Endodermal cell (in vitro differentiated cells): ENCODE data around the gene ALOX5. TPM values are rescaled to one million over a fixed set of nuclear protein-coding genes. Genes with fewer than 3 reads are reported as not detected.

ENCODE experiments used
- DNase-seq: peaks from one replicate; pipeline ENCODE4 v3.0.0-alpha.2; 2017
- H3K27ac ChIP-seq: 2 replicates; pipeline ENCODE4 v1.5.1; 2013; ENCODE audit warnings: mild to moderate bottlenecking, low read depth, low read length, moderate library complexity
- H3K27me3 ChIP-seq: 2 replicates; pipeline ENCODE4 v1.6.1; 2013; ENCODE audit warnings: mild to moderate bottlenecking, low read length, moderate library complexity; ENCODE audit not compliant: insufficient read depth, control insufficient read depth, poor library complexity, severe bottlenecking
- H3K36me3 ChIP-seq: 2 replicates; pipeline ENCODE4 v1.7.0; 2013; ENCODE audit warnings: mild to moderate bottlenecking, low read length, moderate library complexity; ENCODE audit not compliant: control insufficient read depth, insufficient read depth
- H3K4me1 ChIP-seq: one replicate; pipeline ENCODE4 v1.7.0; 2013; ENCODE audit warnings: low read length; ENCODE audit not compliant: control insufficient read depth, insufficient read depth
- H3K4me3 ChIP-seq: 2 replicates; pipeline ENCODE4 v1.5.1; 2013; ENCODE audit warnings: mild to moderate bottlenecking, low read length, moderate library complexity
- H3K9ac ChIP-seq: 2 replicates; pipeline ENCODE4 v1.6.1; 2013; ENCODE audit warnings: mild to moderate bottlenecking, low read length, moderate library complexity; ENCODE audit not compliant: poor library complexity, severe bottlenecking; ENCODE audit errors: extremely low read depth
- H3K9me3 ChIP-seq: 2 replicates; pipeline ENCODE4 v1.6.1; 2013; ENCODE audit warnings: mild to moderate bottlenecking, low read length, moderate library complexity; ENCODE audit not compliant: control insufficient read depth
- H3K27ac Mint-ChIP-seq: 2 replicates; pipeline ENCODE4 v1.8.0; 2020; ENCODE audit warnings: mixed read lengths
- H3K27me3 Mint-ChIP-seq: 2 replicates; pipeline ENCODE4 v1.8.0; 2021; ENCODE audit warnings: mild to moderate bottlenecking, mixed read lengths; ENCODE audit not compliant: insufficient read depth
- H3K36me3 Mint-ChIP-seq: 2 replicates; pipeline ENCODE4 v1.8.0; 2020; ENCODE audit warnings: low read depth, mixed read lengths
- H3K4me1 Mint-ChIP-seq: 2 replicates; pipeline ENCODE4 v1.8.0; 2020; ENCODE audit warnings: mixed read lengths
- H3K4me3 Mint-ChIP-seq: 2 replicates; pipeline ENCODE4 v1.8.0; 2020; ENCODE audit warnings: mild to moderate bottlenecking, moderate library complexity, mixed read lengths
- H3K9me3 Mint-ChIP-seq: 2 replicates; pipeline ENCODE4 v1.8.0; 2020; ENCODE audit warnings: mild to moderate bottlenecking, mixed read lengths
- CTCF ChIP-seq: fragments of 200-600 bp; sonication (generic); conservative IDR thresholded peaks from 2 replicates; pipeline ENCODE4 v1.5.0; 2021; ENCODE audit warnings: antibody characterized with exemption, mild to moderate bottlenecking
- WGBS, 2 experiments: methylation state at CpG; one replicate each; pipeline versions ENCODE4 v1.1.5 to v1.1.7; 2013; ENCODE audit warnings: missing lambda C conversion rate in 2 of 2, mixed read lengths in 1 of 2; ENCODE audit not compliant: insufficient coverage in 1 of 2, insufficient read length in 1 of 2; 5-methylcytosine and 5-hydroxymethylcytosine counted together
- total RNA-seq, 2 donors: library from RNA; stranded (reverse); fragmentation: NEBNext Ultra II Directional in 1 of 2; extraction: Animal tissue kit (Norgen Biotek cat#: 25700) in 1 of 2; gene quantifications; 2 replicates in 1 of 2; 3 replicates in 1 of 2; pipeline ENCODE4 v1.2.1, GENCODE V29; 2021

ALOX5 gene
- total RNA-seq, 2 donors from 2014 or later: 0.31 to 1.1 TPM

DNA sequence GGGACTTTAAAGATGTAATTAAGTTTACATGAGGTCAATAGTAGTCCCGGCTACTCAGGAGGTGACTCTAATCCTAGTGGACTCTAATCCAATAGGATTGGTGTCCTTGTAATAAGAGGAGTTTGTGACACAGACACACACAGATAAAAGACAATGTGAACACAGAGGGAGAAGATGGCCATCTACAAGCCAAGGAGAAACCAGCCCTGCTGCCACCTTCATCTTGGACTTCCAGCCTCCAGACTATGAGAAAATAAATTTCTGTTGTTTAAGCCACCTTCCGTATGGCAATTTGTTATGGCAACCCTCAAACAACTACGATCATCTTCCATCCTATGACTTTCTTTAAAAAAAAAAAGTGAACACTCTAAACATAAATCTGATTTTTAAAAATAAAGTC, 116.3 kb downstream of the ALOX5 start:
- Mint-ChIP-seq H3K27me3 (no peaks in the 10 kb centered on the region), H3K9me3 (peaks cover 24% of the 10 kb centered on the region), H3K4me1 (peaks cover 11% of the 10 kb centered on the region), H3K4me3 (no peak overlapping the region), H3K27ac (no peak overlapping the region), H3K36me3 (peaks cover 31% of the 10 kb centered on the region)
- no peaks in the 10 kb centered on the region for H3K36me3 ChIP-seq
- H3K4me3 ChIP-seq: no peak overlapping the region
- no peaks in the 10 kb centered on the region for H3K27me3 ChIP-seq
- DNase-seq: no peak
- peaks cover 25% of the 10 kb centered on the region for H3K9me3 ChIP-seq
- WGBS, 2 experiments: 87 to 92% methylated on average over 2 to 3 of the region's 3 CpGs
- no peak for TF ChIP-seq CTCF
- no peak overlapping the region for H3K27ac ChIP-seq
- no peaks in the 10 kb centered on the region for H3K4me1 ChIP-seq
- no peak overlapping the region for H3K9ac ChIP-seq

GRCh38 chr10:45491061-45491460, 117.0 kb downstream of the ALOX5 start:
- Mint-ChIP-seq H3K27me3 (no peaks in the 10 kb centered on the region), H3K4me3 (no peak overlapping the region), H3K4me1 (peaks cover 11% of the 10 kb centered on the region), H3K36me3 (peaks cover 31% of the 10 kb centered on the region), H3K27ac (no peak overlapping the region), H3K9me3 (peaks cover 29% of the 10 kb centered on the region)
- no peak for DNase-seq
- 93 to 100% methylated on average over 3 to 7 of the region's 7 CpGs for whole genome bisulfite sequencing, 2 experiments
- Histone ChIP-seq H3K27me3 (no peaks in the 10 kb centered on the region), H3K9ac (no peak overlapping the region), H3K4me3 (no peak overlapping the region), H3K4me1 (no peaks in the 10 kb centered on the region), H3K36me3 (no peaks in the 10 kb centered on the region), H3K9me3 (peaks cover 32% of the 10 kb centered on the region), H3K27ac (no peak overlapping the region)
- TF ChIP-seq CTCF: no peak

Other genes with a start within 250 kb of the ALOX5 start
- under 1 TPM in 1 of 2 donors, not detected in 1; 0.31 TPM for gene OR13A1, start 58.6 kb upstream of the ALOX5 start, total RNA-seq